Spinal cord (tissue), 10 donors: ENCODE measurements around the gene ARHGAP18. TPM values are rescaled to one million over a fixed set of nuclear protein-coding genes. Genes with fewer than 3 reads are reported as not detected.

Source experiments
- DNase-seq, 6 donors: peaks; one replicate each; pipeline versions ENCODE4 v3.0.0 to v3.0.0-alpha.2; 2013 to 2015; ENCODE audit warnings: low spot score in 6 of 6, low read depth in 4 of 6
- H3K27ac ChIP-seq: one replicate; pipeline ENCODE4 v1.5.1; 2013; ENCODE audit warnings: low read depth, low read length, control low read depth
- H3K27me3 ChIP-seq: one replicate; pipeline ENCODE4 v1.6.1; 2013; ENCODE audit warnings: low read length; ENCODE audit not compliant: control insufficient read depth, insufficient read depth
- H3K36me3 ChIP-seq: one replicate; pipeline ENCODE4 v1.6.1; 2013; ENCODE audit warnings: low read length; ENCODE audit not compliant: control insufficient read depth, insufficient read depth
- H3K4me1 ChIP-seq: one replicate; pipeline ENCODE4 v1.6.1; 2013; ENCODE audit warnings: low read length; ENCODE audit not compliant: control insufficient read depth, insufficient read depth
- H3K4me3 ChIP-seq: one replicate; pipeline ENCODE4 v1.5.1; 2013; ENCODE audit warnings: low read depth, low read length, control low read depth
- H3K9me3 ChIP-seq: one replicate; pipeline ENCODE4 v1.6.1; 2013; ENCODE audit warnings: low read length; ENCODE audit not compliant: control insufficient read depth, insufficient read depth
- WGBS: methylation state at CpG from one replicate; pipeline ENCODE4 v1.1.5; 2013; ENCODE audit warnings: missing lambda C conversion rate; ENCODE audit not compliant: insufficient coverage; 5-methylcytosine and 5-hydroxymethylcytosine counted together
- polyA plus RNA-seq, 2 donors: library from polyadenylated mRNA; unstranded; fragments of 120-200 nt; gene quantifications; one replicate each; pipeline ENCODE4 v1.2.1, GENCODE V29; 2013; ENCODE audit not compliant: insufficient read length in 2 of 2
- total RNA-seq, 2 donors: library from RNA; depleted of rRNA in 1 of 2; stranded (reverse); fragments of 120-200 nt in 1 of 2; fragments of >200 nt in 1 of 2; gene quantifications; one replicate each; pipeline versions ENCODE4 v1.2.3 to v1.2.4, GENCODE V29; 2013 to 2014
- donor health status: healthy.

The ARHGAP18 gene
- total and polyA plus RNA-seq, 4 donors, result 8.0 to 18.6 (median 13.9) TPM

GRCh38 chr6:129730477-129731165, 20.6 kb upstream of the ARHGAP18 start:
- peak in 2 of 6 donors; percentile 32 to 65 for DNase-seq
- Histone ChIP-seq H3K9me3 (no peaks in the 10 kb centered on the region), H3K4me1 (no peaks in the 10 kb centered on the region), H3K27ac (no peak overlapping the region), H3K36me3 (no peaks in the 10 kb centered on the region), H3K27me3 (no peaks in the 10 kb centered on the region), H3K4me3 (no peak overlapping the region)
- no CpG with 5 or more reads among the region's 8 CpGs for WGBS

GRCh38 chr6:129726650-129727049, 16.7 kb upstream of the ARHGAP18 start:
- no peaks in the 10 kb centered on the region for H3K36me3 ChIP-seq
- no peaks in the 10 kb centered on the region for H3K4me1 ChIP-seq
- H3K27me3 ChIP-seq, result no peaks in the 10 kb centered on the region
- no peaks in the 10 kb centered on the region for H3K9me3 ChIP-seq
- H3K27ac ChIP-seq, result no peak overlapping the region
- no peak overlapping the region for H3K4me3 ChIP-seq
- no peak for DNase-seq

- Histone ChIP-seq H3K27me3 (no peaks in the 10 kb centered on the region), H3K4me3 (no peak overlapping the region), H3K4me1 (no peaks in the 10 kb centered on the region), H3K36me3 (no peaks in the 10 kb centered on the region), H3K9me3 (no peaks in the 10 kb centered on the region), H3K27ac (no peak overlapping the region)
- DNase-seq, result no peak
- WGBS, result 80% methylated on average over 1 of the region's 4 CpGs
Observed at GRCh38 chr6:129725341-129725740, 15.4 kb upstream of the ARHGAP18 start.

GRCh38 chr6:129719692-129720091, 9.7 kb upstream of the ARHGAP18 start:
- Histone ChIP-seq H3K27me3 (no peaks in the 10 kb centered on the region), H3K4me3 (no peak overlapping the region), H3K9me3 (no peaks in the 10 kb centered on the region), H3K27ac (no peak overlapping the region), H3K4me1 (no peaks in the 10 kb centered on the region), H3K36me3 (no peaks in the 10 kb centered on the region)
- DNase-seq, result no peak
- WGBS, result no CpG with 5 or more reads among the region's 3 CpGs

GRCh38 chr6:129717277-129717676, 7.3 kb upstream of the ARHGAP18 start:
- Histone ChIP-seq H3K27ac (no peak overlapping the region), H3K27me3 (no peaks in the 10 kb centered on the region), H3K36me3 (no peaks in the 10 kb centered on the region), H3K4me1 (no peaks in the 10 kb centered on the region), H3K4me3 (no peak overlapping the region), H3K9me3 (no peaks in the 10 kb centered on the region)
- WGBS, result 95% methylated on average over 2 of the region's 5 CpGs
- no peak for DNase-seq

GRCh38 chr6:129713806-129714333, 3.9 kb upstream of the ARHGAP18 start:
- WGBS, result 40% methylated on average over 2 of the region's 4 CpGs
- Histone ChIP-seq H3K4me3 (no peak overlapping the region), H3K27ac (no peak overlapping the region), H3K4me1 (peaks cover 9% of the 10 kb centered on the region), H3K27me3 (no peaks in the 10 kb centered on the region), H3K36me3 (no peaks in the 10 kb centered on the region), H3K9me3 (no peaks in the 10 kb centered on the region)
- DNase-seq, result no peak

GRCh38 chr6:129711271-129711631, 1.3 kb upstream of the ARHGAP18 start:
- no peaks in the 10 kb centered on the region for H3K27me3 ChIP-seq
- peaks cover 12% of the 10 kb centered on the region for H3K4me1 ChIP-seq
- no peak overlapping the region for H3K4me3 ChIP-seq
- WGBS, result no CpG with 5 or more reads among the region's 2 CpGs
- no peaks in the 10 kb centered on the region for H3K36me3 ChIP-seq
- no peaks in the 10 kb centered on the region for H3K9me3 ChIP-seq
- H3K27ac ChIP-seq, result no peak overlapping the region
- no peak for DNase-seq

- 45% methylated on average over 8 of the region's 14 CpGs for WGBS
- peaks cover 12% of the 10 kb centered on the region for H3K4me1 ChIP-seq
- peak overlapping the region; percentile 95 for H3K27ac ChIP-seq
- DNase-seq, result no peak
- peak overlapping the region; percentile 70 for H3K4me3 ChIP-seq
- H3K27me3 ChIP-seq, result no peaks in the 10 kb centered on the region
- H3K9me3 ChIP-seq, result no peaks in the 10 kb centered on the region
- H3K36me3 ChIP-seq, result no peaks in the 10 kb centered on the region
Observed at GRCh38 chr6:129710450-129711270, 683 bp upstream of the ARHGAP18 start.

- H3K9me3 ChIP-seq, result no peaks in the 10 kb centered on the region
- H3K27ac ChIP-seq, result peak overlapping the region; percentile 95
- peaks cover 12% of the 10 kb centered on the region for H3K4me1 ChIP-seq
- peak; percentile 35 to 94 (median 43) for DNase-seq
- 0% methylated on average over 1 of the region's 2 CpGs for WGBS
- H3K27me3 ChIP-seq, result no peaks in the 10 kb centered on the region
- no peaks in the 10 kb centered on the region for H3K36me3 ChIP-seq
- H3K4me3 ChIP-seq, result peak overlapping the region; percentile 70
Observed at GRCh38 chr6:129709196-129709768, 695 bp downstream of the ARHGAP18 start.
